GM21825 (cell line): ENCODE results near the gene DYNLT5.

Source experiments
- ATAC-seq: cut with Tn5 transposase; IDR thresholded peaks from one replicate; pipeline ENCODE4 v1.9.1; 2021; ENCODE audit warnings: mild to moderate bottlenecking, moderate library complexity; ENCODE audit not compliant: unreplicated experiment

The DYNLT5 gene

GRCh38 chr1:66747501-66747900 lies 4.8 kb upstream of the DYNLT5 start:
- ATAC-seq, result no peak

GRCh38 chr1:66750577-66750976 lies 1.7 kb upstream of the DYNLT5 start:
- ATAC-seq, result no peak

DNA sequence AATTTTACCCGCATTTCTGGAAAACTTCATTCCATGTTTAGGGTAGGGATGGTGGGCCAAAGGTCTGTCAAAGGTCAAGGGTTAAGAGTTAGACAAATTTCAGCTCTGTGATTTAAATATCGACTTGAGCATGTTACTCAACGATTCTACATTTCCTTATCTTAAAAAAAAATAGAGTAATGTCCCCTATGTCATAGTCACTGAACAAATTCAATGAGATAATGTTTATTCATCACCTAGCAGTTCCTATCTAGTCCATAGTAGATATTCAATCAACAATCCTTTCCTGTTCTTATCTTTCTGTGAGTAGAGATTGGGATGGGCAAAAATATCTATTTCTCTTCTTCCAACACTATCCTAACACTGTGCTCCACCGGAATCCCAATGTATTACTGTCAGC lies 1.1 kb upstream of the DYNLT5 start:
- ATAC-seq, result no peak

- no peak for ATAC-seq
Measured at GRCh38 chr1:66752671-66753371, 562 bp downstream of the DYNLT5 start.

DNA sequence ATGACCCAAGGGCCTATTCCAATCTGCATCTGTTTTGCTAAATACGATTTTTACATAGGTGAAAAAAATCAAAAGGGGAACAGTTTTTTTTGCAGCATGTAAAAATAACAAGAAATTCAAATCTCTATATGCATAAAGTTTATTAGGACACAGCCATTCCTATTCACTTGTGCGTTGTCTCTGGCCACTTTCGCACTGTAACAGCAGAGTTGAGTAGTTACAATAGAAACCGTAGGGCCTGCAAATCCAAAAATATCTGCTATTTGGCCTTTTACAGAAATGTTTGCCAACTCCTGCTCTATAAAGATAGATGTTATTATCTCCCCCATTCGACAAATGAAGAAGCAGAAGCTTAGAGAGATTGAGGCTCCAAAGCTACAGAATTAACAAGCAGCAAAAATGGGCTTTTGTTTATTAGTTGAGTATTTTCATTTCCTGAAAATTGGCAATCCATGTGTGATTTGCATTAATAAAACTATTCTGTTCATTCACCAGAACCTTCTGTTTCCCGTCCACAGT lies 5.5 kb downstream of the DYNLT5 start:
- ATAC-seq, result no peak

- ATAC-seq, result peak; percentile 100
Measured at GRCh38 chr1:66758241-66758755, 6.0 kb downstream of the DYNLT5 start.

GRCh38 chr1:66760506-66760905 lies 8.2 kb downstream of the DYNLT5 start:
- no peak for ATAC-seq

DNA sequence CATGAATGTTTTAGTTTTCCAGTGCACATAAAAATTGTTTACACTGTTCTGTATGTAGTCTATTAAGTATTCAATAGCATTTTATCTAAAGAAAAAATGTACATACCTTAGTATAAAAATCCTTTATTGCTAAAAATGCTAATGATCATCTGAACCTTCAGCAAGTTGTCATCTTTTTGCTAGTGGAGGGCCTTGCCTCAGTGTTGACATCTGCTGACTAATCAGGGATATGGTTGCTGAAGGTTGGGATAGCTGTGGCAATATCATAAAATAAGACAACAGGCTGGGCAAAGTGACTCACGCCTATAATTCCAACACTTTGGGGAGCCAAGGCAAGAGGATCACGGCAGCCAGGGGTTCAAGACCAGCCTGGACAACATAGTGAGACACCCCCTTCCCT lies 9.0 kb downstream of the DYNLT5 start:
- ATAC-seq, result no peak

DNA sequence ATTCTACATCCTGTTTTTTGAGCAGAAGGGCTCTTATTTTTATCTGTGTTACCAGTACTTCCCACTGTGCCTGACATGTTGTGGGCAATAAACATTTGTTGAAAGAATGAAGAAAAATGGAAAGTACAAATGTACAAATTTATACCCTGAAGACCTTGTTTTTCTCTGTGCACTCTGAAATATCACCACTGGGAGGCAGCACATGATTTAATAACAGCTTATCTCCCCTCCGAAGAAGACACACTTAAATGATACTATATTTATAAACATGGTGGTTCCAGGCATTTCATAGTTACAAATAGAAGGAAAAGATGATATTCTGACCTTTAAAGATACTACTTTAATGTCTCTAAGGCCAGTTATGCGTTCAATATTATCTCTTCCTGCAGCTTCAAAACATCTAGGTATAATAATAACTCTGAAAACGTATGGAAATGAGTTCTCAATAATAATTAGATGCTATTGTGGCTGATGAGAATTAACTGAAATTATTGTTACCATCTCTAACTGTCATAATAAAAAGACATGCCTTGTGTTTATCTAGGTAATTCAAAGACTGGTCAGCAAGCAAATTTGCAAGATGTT lies 12.8 kb downstream of the DYNLT5 start:
- no peak for ATAC-seq

DNA sequence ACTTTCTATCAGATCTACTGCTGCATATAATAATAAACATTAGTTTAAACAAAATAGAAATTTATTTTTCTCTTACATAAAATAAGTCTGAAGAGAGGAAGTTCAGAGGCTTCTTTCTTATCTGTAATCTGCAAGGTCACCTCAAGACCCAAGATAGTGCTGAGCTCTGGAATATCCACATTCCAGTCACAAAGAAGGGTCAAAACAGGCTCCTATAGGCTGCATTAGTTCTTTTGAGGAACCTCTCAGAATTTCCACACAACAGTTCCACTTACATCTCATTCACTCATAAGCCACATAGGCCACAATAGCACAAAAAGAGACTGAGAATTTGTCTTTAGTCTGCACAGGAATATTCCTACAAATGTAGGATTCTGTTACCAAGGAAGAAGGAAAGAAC lies 15.4 kb downstream of the DYNLT5 start:
- ATAC-seq, result no peak

GRCh38 chr1:66768965-66769364 lies 16.7 kb downstream of the DYNLT5 start:
- ATAC-seq, result no peak

GRCh38 chr1:66769512-66770229 lies 17.4 kb downstream of the DYNLT5 start:
- no peak for ATAC-seq

DNA sequence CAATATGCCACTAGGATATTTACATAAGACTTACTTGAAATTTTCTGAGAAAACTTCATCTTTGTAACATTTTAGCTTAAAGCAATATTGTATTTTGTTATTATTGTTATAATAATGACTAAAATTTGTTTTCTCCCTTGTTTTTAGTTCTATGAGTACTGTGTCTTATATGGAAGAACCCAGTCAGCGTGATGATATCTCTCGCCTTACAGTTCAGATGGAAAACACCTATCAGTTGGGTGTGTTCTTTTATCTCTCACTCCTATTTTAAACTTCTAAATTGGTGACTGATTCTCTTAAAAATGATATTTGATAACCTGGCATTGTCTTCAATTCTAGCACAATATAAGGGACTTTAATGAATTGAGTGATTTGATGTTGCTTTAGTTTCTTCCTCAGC lies 18.0 kb downstream of the DYNLT5 start:
- no peak for ATAC-seq

DNA sequence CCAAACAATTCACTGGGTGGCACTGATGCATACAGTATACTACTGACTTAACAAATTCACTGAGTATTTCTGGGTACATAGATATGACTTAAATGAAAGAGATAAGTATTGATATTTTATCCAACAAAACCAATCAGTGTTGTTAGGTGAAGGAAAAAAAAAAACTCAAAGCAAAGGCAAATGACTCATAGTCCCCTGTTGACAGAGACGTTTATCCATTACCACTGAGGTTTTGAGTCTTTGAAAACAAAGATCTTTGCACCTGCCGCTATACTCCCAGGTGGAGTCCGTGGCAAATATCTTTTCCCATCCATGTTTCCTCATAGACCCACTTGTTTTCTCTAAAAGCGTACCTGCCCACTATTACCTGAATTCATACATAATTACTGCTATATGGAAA lies 18.4 kb downstream of the DYNLT5 start:
- ATAC-seq, result no peak

DNA sequence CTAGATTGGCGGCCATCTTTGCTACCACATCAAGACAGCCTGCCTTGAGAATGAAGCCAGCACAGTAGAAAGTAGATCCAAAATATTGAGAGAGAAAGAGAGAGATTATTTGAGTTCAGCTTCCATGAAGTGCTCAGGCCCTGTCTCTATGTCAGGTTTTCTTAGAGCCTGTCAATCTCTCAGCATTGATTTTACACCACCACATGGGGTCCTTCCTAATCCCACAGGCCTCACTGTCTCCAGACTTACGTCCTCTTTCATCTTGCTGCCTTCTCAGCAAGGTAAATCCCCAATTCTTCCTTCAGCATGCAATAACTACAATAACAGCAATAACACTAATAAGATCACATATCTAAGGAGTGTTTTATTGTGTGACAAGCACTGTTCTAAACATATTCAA lies 21.0 kb downstream of the DYNLT5 start:
- no peak for ATAC-seq

GRCh38 chr1:66774438-66774837 lies 22.2 kb downstream of the DYNLT5 start:
- no peak for ATAC-seq

GRCh38 chr1:66775646-66776045 lies 23.4 kb downstream of the DYNLT5 start:
- ATAC-seq, result no peak

GRCh38 chr1:66777831-66778230 lies 25.6 kb downstream of the DYNLT5 start:
- ATAC-seq, result no peak

DNA sequence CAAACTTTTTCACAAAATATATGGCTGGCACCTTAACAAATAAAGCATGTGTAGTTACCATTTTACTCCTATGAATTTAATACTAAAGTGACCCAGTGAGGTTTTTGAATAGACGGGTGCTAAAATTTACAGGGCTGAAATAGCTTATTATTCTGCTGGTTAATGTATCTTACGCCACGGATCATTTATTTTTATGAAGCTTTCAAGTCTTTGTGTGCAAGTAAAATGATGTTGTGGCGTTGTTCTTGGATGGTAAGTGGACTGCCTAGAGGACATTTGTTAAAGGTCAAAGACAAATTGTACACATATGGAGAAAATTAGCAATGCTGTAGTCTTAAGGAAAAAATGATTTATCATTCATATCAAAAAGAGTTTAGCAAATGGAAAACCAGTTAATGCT lies 26.0 kb downstream of the DYNLT5 start:
- no peak for ATAC-seq

GRCh38 chr1:66778969-66779368 lies 26.7 kb downstream of the DYNLT5 start:
- ATAC-seq, result no peak

GRCh38 chr1:66779475-66780078 lies 27.3 kb downstream of the DYNLT5 start:
- no peak for ATAC-seq
